GM12878 (cell line): Measurements from ENCODE around the gene PHLDB3. TPM values are rescaled to one million over a fixed set of nuclear protein-coding genes. Genes with fewer than 3 reads are reported as not detected.

Source experiments
- ATAC-seq: fragments of 200-7000 bp; cut with Tn5 transposase; 3 replicates; pipeline ENCODE4 v1.9.1; 2020; ENCODE audit warnings: mild to moderate bottlenecking, moderate library complexity
- BruUV-seq: library from RNA; stranded (reverse); fragments of 400-500 nt; replicated peaks from 2 replicates; lab custom pipeline; 2021; lab: Mats Ljungman, UMichigan
- CTCF ChIA-PET: fragments of 300-600 bp; sonication (Branson Sonifier 250); formaldehyde crosslinking; extraction: SDS; loops from one replicate; lab custom pipeline; 2021; ENCODE audit warnings: inconsistent platforms; lab: Yijun Ruan, JAX
- POLR2A ChIA-PET: fragments of 350-600 bp; formaldehyde crosslinking; extraction: SDS; loops from one replicate; lab custom pipeline; 2021; ENCODE audit warnings: inconsistent platforms; lab: Charles Lee
- RAD21 ChIA-PET: fragments of 300-600 bp; sonication (Branson Sonifier 250); formaldehyde crosslinking; loops from one replicate; lab custom pipeline; 2023; ENCODE audit warnings: antibody characterized with exemption; ENCODE audit not compliant: unreplicated experiment; lab: Charles Lee
- SMC1A ChIA-PET: fragments of 300-600 bp; sonication (Branson Sonifier 250); formaldehyde crosslinking; loops from one replicate; lab custom pipeline; 2023; ENCODE audit not compliant: unreplicated experiment, uncharacterized antibody; lab: Charles Lee
- DNase-seq: peaks from one replicate; pipeline ENCODE4 v3.0.0-alpha.2; 2011; ENCODE audit warnings: low read depth, low spot score
- FAIRE-seq: peaks from 3 replicates; lab custom pipeline; 2011; peaks lifted over from hg19 to GRCh38; lab: Jason Lieb, UNC
- H2AFZ ChIP-seq: 2 replicates; pipeline ENCODE4 v1.6.0; 2011; ENCODE audit warnings: low read depth, low read length, control low read depth; ENCODE audit not compliant: control insufficient read depth
- H3K27ac ChIP-seq: 2 replicates; pipeline ENCODE4 v1.5.1; 2011; ENCODE audit warnings: control low read depth; ENCODE audit not compliant: control insufficient read depth, insufficient read depth
- H3K27me3 ChIP-seq, 2 experiments: replicated peaks in 1 of 2; 2 replicates each; pipeline versions ENCODE4 v1.6.0 to v1.6.1; 2011; ENCODE audit warnings: low read length in 1 of 2; ENCODE audit not compliant: control insufficient read depth in 2 of 2, insufficient read depth in 2 of 2
- H3K36me3 ChIP-seq, 2 experiments: 2 replicates each; pipeline ENCODE4 v1.5.1; 2011; ENCODE audit warnings: low read length in 1 of 2; ENCODE audit not compliant: control insufficient read depth in 2 of 2, insufficient read depth in 2 of 2
- H3K4me1 ChIP-seq: 2 replicates; pipeline ENCODE4 v1.6.1; 2011; ENCODE audit warnings: mild to moderate bottlenecking, low read length, moderate library complexity, mixed read lengths; ENCODE audit not compliant: control insufficient read depth, insufficient read depth
- H3K4me2 ChIP-seq: 2 replicates; pipeline ENCODE4 v1.6.0; 2011; ENCODE audit warnings: control low read depth; ENCODE audit not compliant: control insufficient read depth, insufficient read depth
- H3K4me3 ChIP-seq: fragments of 200-600 bp; sonication (generic); 2 replicates; pipeline ENCODE4 v1.5.1; 2016
- H3K79me2 ChIP-seq: 2 replicates; pipeline ENCODE4 v1.6.0; 2011; ENCODE audit warnings: low read length; ENCODE audit not compliant: control insufficient read depth, insufficient read depth
- H3K9ac ChIP-seq: 2 replicates; pipeline ENCODE4 v1.8.0; 2011; ENCODE audit warnings: low read length, control low read depth, mixed read lengths; ENCODE audit not compliant: control insufficient read depth, insufficient read depth
- H3K9me3 ChIP-seq: replicated peaks from 3 replicates; pipeline ENCODE4 v1.5.1; 2011; ENCODE audit warnings: mild to moderate bottlenecking, low read length; ENCODE audit not compliant: control insufficient read depth, insufficient read depth
- H4K20me1 ChIP-seq: 2 replicates; pipeline ENCODE4 v1.6.0; 2011; ENCODE audit not compliant: control insufficient read depth, insufficient read depth
- ATF3 ChIP-seq: IDR thresholded peaks from 2 replicates; pipeline ENCODE4 v1.6.1; 2011; ENCODE audit warnings: low read depth, mild to moderate bottlenecking, low read length, moderate library complexity, borderline replicate concordance; ENCODE audit errors: extremely low read depth
- CBX5 ChIP-seq: sonication (generic); IDR thresholded peaks from 2 replicates; pipeline ENCODE4 v1.6.1; 2016; ENCODE audit warnings: low read depth, moderate library complexity, mild to moderate bottlenecking, inconsistent platforms
- CEBPB ChIP-seq, 2 experiments: fragments of 150-350 bp in 1 of 2; IDR thresholded peaks; 2 replicates each; pipeline ENCODE4 v1.6.1; 2012 to 2014; ENCODE audit warnings: low read depth in 2 of 2, low read length in 2 of 2, borderline replicate concordance in 1 of 2, inconsistent platforms in 1 of 2
- EED ChIP-seq: sonication (generic); IDR thresholded peaks from 2 replicates; pipeline ENCODE4 v1.6.1; 2016; ENCODE audit warnings: antibody characterized with exemption, low read depth
- EZH2 ChIP-seq: IDR thresholded peaks from 2 replicates; pipeline ENCODE4 v1.6.1; 2012; ENCODE audit warnings: low read depth, mild to moderate bottlenecking, control low read depth, inconsistent platforms, low read length, borderline replicate concordance; ENCODE audit not compliant: control insufficient read depth
- FOXK2 ChIP-seq: fragments of 450-650 bp; IDR thresholded peaks from 2 replicates; pipeline ENCODE4 v1.6.1; 2017; ENCODE audit warnings: mild to moderate bottlenecking, moderate library complexity
- FOXM1 ChIP-seq: IDR thresholded peaks from 2 replicates; pipeline ENCODE4 v1.6.1; 2012; ENCODE audit warnings: low read depth, mild to moderate bottlenecking, inconsistent platforms, low read length, moderate library complexity
- GATAD2B ChIP-seq: fragments of 450-650 bp; conservative IDR thresholded peaks from 2 replicates; pipeline ENCODE4 v1.6.1; 2017; ENCODE audit warnings: low read depth, mild to moderate bottlenecking, moderate library complexity
- RCOR1 ChIP-seq: conservative IDR thresholded peaks from 2 replicates; pipeline ENCODE4 v1.6.1; 2012; ENCODE audit warnings: low read depth, low read length, improper control_type of control experiment
- SMC3 ChIP-seq: IDR thresholded peaks from 2 replicates; pipeline ENCODE4 v1.6.1; 2011; ENCODE audit warnings: low read length, improper control_type of control experiment, borderline replicate concordance
- WRNIP1 ChIP-seq: IDR thresholded peaks from 2 replicates; pipeline ENCODE4 v1.6.1; 2011; ENCODE audit warnings: low read depth, low read length, improper control_type of control experiment, borderline replicate concordance
- ZNF384 ChIP-seq: IDR thresholded peaks from 2 replicates; pipeline ENCODE4 v1.6.1; 2012; ENCODE audit warnings: low read depth, mild to moderate bottlenecking, low read length, improper control_type of control experiment, borderline replicate concordance
- ZZZ3 ChIP-seq: IDR thresholded peaks from 2 replicates; pipeline ENCODE4 v1.6.1; 2011; ENCODE audit warnings: low read depth; ENCODE audit not compliant: control insufficient read depth, insufficient read length
- WGBS: methylation state at CpG from one replicate; pipeline ENCODE4 v1.1.6; 2016; ENCODE audit warnings: low lambda C conversion rate; ENCODE audit not compliant: insufficient replicate concordance, insufficient coverage; ENCODE audit errors: missing lambda C conversion rate; 5-methylcytosine and 5-hydroxymethylcytosine counted together
- in situ Hi-C: fragments of 300-500 bp; cut with MboI; formaldehyde crosslinking; loops from 9 replicates; pipeline ENCODE4 v1.14.3; 2018; ENCODE audit warnings: mixed read lengths
- intact Hi-C: fragments of 100-400 bp; cut with micrococcal nuclease; formaldehyde crosslinking; loops from one replicate; pipeline ENCODE4 v1.14.2; 2022; ENCODE audit not compliant: unreplicated experiment
- polyA plus RNA-seq, 11 experiments: library from polyadenylated mRNA; depleted of rRNA in 4 of 11; unstranded in 6 of 11; stranded (reverse) in 5 of 11; fragments of >200 nt; fragmentation: Nextera tagmentation in 4 of 11; fragmentation: Illumina TruSeq in 1 of 11; extraction: Ambion mirVana in 4 of 11; extraction: Trizol in 1 of 11; gene quantifications; 1 replicate in 1 of 11; 2 replicates in 10 of 11; pipeline versions ENCODE4 v1.2.1 to v1.2.3, GENCODE V29; 2011 to 2016; ENCODE audit warnings: inconsistent platforms in 2 of 11, missing spikeins in 2 of 11, low read depth in 1 of 11
- total RNA-seq, 4 experiments: library from RNA; depleted of rRNA in 3 of 4; stranded (reverse); fragments of >200 nt in 3 of 4; fragmentation: Illumina TruSeq in 1 of 4; extraction: Trizol in 1 of 4; gene quantifications; 2 replicates each; pipeline versions ENCODE4 v1.2.1 to v1.2.3, GENCODE V29; 2013 to 2021
- TF ChIP-seq, protein P1 (sequence below): IDR thresholded peaks from 2 replicates; pipeline ENCODE4 v1.6.1; 2012; ENCODE audit warnings: low read length, inconsistent platforms
- TF ChIP-seq, protein P2 (sequence below): fragments of 450-650 bp; IDR thresholded peaks from 2 replicates; pipeline ENCODE4 v1.6.1; 2018; ENCODE audit warnings: borderline replicate concordance, mild to moderate bottlenecking; ENCODE audit not compliant: partially characterized antibody

Gene PHLDB3
- total and polyA plus RNA-seq, 10 of the 15 experiments (the other 5 are each of a cell fraction or from before 2014, with no cell fraction given), result 0.13 to 13.0 (median 5.5) TPM

GRCh38 chr19:43498233-43498842 lies 6.2 kb downstream of the PHLDB3 start (continued):
- no peak for TF ChIP-seq ZNF384
- TF ChIP-seq FOXM1, result no peak
- TF ChIP-seq WRNIP1, result no peak
- no peak for TF ChIP-seq EED
- TF ChIP-seq ATF3, result no peak
- TF ChIP-seq SMC3, result no peak
- no peak for TF ChIP-seq EZH2
- no peak for TF ChIP-seq GATAD2B
- TF ChIP-seq ZZZ3, result no peak
- TF ChIP-seq, protein P1, sequence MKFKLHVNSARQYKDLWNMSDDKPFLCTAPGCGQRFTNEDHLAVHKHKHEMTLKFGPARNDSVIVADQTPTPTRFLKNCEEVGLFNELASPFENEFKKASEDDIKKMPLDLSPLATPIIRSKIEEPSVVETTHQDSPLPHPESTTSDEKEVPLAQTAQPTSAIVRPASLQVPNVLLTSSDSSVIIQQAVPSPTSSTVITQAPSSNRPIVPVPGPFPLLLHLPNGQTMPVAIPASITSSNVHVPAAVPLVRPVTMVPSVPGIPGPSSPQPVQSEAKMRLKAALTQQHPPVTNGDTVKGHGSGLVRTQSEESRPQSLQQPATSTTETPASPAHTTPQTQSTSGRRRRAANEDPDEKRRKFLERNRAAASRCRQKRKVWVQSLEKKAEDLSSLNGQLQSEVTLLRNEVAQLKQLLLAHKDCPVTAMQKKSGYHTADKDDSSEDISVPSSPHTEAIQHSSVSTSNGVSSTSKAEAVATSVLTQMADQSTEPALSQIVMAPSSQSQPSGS, result no peak

DNA sequence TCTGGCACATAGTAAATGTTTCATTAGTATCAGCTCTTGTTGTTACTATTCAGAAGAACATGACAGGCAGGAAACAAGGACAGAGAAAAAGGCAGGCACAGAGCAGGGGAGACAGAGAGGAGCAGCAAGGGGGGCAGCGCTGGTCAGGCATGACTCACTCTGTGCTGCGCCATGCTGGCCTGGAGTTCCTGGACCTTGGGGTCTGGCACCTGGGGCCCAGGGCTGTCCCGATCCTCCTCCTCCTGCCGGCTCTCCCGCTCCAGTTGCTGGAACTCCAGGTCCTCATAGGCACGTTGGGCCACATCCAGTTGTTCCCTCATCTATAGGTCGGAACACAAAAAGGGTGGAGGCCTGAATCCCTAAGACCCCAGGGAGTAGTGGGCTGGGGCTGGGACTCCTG lies 7.6 kb downstream of the PHLDB3 start:
- BruUV-seq, result no TSS peak
- no peak for ATAC-seq
- H3K9ac ChIP-seq, result no peak overlapping the region
- no peak for FAIRE-seq
- POLR2A ChIA-PET, result no interaction called here
- SMC1A ChIA-PET, result no interaction called here
- H3K27me3 ChIP-seq, result no peaks in the 10 kb centered on the region
- no peak overlapping the region for H2AFZ ChIP-seq
- H3K36me3 ChIP-seq, result 0 out of 4 replicates have a peak, but pooled peaks cover 0 to 4% of the 10 kb centered on the region in 2 experiments
- RAD21 ChIA-PET, result no interaction called here
- no peaks in the 10 kb centered on the region for H3K4me1 ChIP-seq
- H4K20me1 ChIP-seq, result no peaks in the 10 kb centered on the region
- no peak for DNase-seq
- H3K79me2 ChIP-seq, result no peaks in the 10 kb centered on the region
- H3K9me3 ChIP-seq, result no peaks in the 10 kb centered on the region
- in situ Hi-C loops (no loop called here), intact Hi-C loops (no loop called here)
- 86% methylated on average over 7 of the region's 7 CpGs for WGBS
- no peak overlapping the region for H3K4me3 ChIP-seq
- H3K4me2 ChIP-seq, result no peak overlapping the region
- H3K27ac ChIP-seq, result no peak overlapping the region
- CTCF ChIA-PET, result interaction anchor here (0.9 to 2.4 kb wide), 3 partner anchors 18 to 48 kb away, joined by 3 to 7 read pairs (median 3); no protein-coding TSS in a partner anchor
- no peak for TF ChIP-seq FOXM1
- TF ChIP-seq CEBPB (IDR thresholded peaks at IDR 0.05; ENCODE audit: borderline replicate concordance in 1 of 2, low read depth in 2 of 2, low read length in 2 of 2), result no peak
- TF ChIP-seq, protein P2, sequence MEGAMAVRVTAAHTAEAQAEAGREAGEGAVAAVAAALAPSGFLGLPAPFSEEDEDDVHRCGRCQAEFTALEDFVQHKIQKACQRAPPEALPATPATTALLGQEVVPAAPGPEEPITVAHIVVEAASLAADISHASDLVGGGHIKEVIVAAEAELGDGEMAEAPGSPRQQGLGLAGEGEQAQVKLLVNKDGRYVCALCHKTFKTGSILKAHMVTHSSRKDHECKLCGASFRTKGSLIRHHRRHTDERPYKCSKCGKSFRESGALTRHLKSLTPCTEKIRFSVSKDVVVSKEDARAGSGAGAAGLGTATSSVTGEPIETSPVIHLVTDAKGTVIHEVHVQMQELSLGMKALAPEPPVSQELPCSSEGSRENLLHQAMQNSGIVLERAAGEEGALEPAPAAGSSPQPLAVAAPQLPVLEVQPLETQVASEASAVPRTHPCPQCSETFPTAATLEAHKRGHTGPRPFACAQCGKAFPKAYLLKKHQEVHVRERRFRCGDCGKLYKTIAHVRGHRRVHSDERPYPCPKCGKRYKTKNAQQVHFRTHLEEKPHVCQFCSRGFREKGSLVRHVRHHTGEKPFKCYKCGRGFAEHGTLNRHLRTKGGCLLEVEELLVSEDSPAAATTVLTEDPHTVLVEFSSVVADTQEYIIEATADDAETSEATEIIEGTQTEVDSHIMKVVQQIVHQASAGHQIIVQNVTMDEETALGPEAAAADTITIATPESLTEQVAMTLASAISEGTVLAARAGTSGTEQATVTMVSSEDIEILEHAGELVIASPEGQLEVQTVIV, result no peak
- TF ChIP-seq RCOR1, result no peak
- no peak for TF ChIP-seq FOXK2
- no peak for TF ChIP-seq CBX5
